ENCODE results near the gene KRTAP12-1.

- TF ChIP-seq CTCF (IDR thresholded peaks at IDR 0.05) (no peak), POLR2A (IDR thresholded peaks at IDR 0.05) (no peak), POLR2AphosphoS5 (IDR thresholded peaks at IDR 0.05) (no peak)
Observed at GRCh38 chr21:44640761-44641160, 41.2 kb downstream of the KRTAP12-1 start.

Data from upper lobe of left lung (tissue), 4 donors.